WERI-Rb-1 (cell line): ENCODE measurements around the gene IWS1.
A peak's percentile ranks its signal among the peaks of the same experiment; 100 is the strongest.

Experiments used
- DNase-seq: peaks from one replicate; pipeline ENCODE4 v3.0.0-alpha.2; 2020
- H3K27ac ChIP-seq: fragments of 250-450 bp; sonication (Bioruptor Pico); 2 replicates; pipeline ENCODE4 v1.5.1; 2020; ENCODE audit warnings: mild to moderate bottlenecking, moderate library complexity
- H3K27me3 ChIP-seq: fragments of 250-450 bp; sonication (Bioruptor Pico); 2 replicates; pipeline ENCODE4 v1.5.1; 2021; ENCODE audit warnings: mild to moderate bottlenecking, low read depth, moderate library complexity; ENCODE audit not compliant: insufficient read depth, severe bottlenecking
- H3K36me3 ChIP-seq: fragments of 250-450 bp; sonication (Bioruptor Pico); 2 replicates; pipeline ENCODE4 v1.5.1; 2020; ENCODE audit warnings: mild to moderate bottlenecking, moderate library complexity
- H3K4me3 ChIP-seq: 2 replicates; pipeline ENCODE4 v1.5.1; 2011; ENCODE audit warnings: low read depth, mild to moderate bottlenecking, control low read depth, low read length
- H3K9me3 ChIP-seq: fragments of 250-450 bp; sonication (Bioruptor Pico); 2 replicates; pipeline ENCODE4 v1.5.1; 2021; ENCODE audit warnings: mild to moderate bottlenecking, moderate library complexity; ENCODE audit not compliant: severe bottlenecking
- CTCF ChIP-seq: IDR thresholded peaks from 2 replicates; pipeline ENCODE4 v1.5.1; 2011; ENCODE audit warnings: low read depth, mild to moderate bottlenecking, control low read depth, inconsistent platforms, low read length

Gene IWS1

DNA sequence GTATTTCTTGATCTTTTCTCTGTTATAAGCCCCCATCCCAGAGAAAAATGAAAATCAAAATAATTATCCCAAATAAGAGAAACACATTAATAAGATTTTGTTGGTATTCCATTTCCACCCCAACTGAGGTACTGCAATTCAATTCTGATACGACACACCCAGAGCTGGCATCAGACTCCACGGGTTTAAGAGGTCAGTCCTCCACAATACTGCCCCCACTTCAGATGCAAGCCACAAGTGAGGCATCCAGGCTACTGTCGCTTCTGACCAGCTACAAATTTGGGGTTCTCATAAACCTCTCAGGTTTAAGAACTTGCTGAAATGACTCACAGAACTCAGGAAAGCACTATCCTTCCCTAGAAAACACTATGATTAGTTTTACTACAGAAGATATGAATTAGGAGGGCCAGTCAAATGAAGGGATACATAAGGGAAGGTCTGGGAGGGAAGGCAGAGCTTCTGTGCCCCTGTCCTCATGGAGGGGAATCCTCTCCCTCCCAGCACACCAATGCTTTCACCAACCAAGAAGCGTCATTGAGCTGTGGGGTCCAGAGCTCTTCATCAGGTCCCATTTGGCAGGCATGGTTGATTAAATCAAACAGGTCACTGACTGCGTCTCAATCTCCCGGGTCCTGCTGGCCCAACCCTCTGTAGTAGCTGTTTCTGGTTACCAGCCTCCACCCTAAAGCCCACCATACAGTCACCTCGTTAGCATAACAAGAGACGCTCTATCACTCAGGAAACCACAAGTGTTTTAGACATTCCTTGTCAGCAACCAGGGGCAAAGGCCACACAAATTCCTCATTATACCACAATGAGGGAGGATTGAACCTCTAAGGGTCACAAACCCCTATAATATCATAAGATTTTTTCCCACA, 46.2 kb downstream of the IWS1 start:
- Histone ChIP-seq H3K27me3 (no peaks in the 10 kb centered on the region), H3K4me3 (no peak overlapping the region), H3K9me3 (no peaks in the 10 kb centered on the region), H3K36me3 (peaks cover 46% of the 10 kb centered on the region), H3K27ac (no peak overlapping the region)
- no peak for TF ChIP-seq CTCF
- no peak for DNase-seq

DNA sequence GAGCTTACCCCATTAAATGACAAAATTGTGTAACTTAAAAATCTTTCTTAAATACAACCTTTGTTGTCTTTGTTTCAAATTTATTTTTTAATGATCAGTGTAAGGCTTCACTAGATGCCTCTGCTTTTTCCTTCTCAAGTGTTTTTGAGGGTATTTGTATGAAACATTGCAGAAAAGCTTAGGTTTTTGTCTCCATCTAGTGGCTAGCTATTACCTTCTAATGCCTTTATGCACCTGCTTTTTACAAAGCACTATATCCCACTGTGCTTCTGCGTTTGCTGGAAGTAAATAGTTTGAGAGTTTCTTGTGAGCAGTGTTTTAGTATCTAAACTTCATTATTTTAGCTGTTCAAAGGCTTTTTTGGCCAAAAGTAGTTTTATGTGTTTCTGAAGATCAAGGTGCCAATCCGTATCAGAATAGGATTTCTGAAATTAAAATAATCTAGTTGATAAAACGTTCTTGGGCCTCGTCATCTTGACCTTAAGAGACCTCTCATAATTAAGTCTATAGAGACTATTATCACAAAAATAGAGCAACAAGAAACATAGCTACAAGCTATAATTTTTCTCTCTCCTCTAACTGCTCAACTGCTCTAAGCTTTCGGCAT, 47.0 kb downstream of the IWS1 start:
- TF ChIP-seq CTCF: peak; percentile 61
- Histone ChIP-seq H3K27ac (no peak overlapping the region), H3K27me3 (no peaks in the 10 kb centered on the region), H3K4me3 (no peak overlapping the region), H3K36me3 (peaks cover 38% of the 10 kb centered on the region), H3K9me3 (no peaks in the 10 kb centered on the region)
- no peak for DNase-seq

DNA sequence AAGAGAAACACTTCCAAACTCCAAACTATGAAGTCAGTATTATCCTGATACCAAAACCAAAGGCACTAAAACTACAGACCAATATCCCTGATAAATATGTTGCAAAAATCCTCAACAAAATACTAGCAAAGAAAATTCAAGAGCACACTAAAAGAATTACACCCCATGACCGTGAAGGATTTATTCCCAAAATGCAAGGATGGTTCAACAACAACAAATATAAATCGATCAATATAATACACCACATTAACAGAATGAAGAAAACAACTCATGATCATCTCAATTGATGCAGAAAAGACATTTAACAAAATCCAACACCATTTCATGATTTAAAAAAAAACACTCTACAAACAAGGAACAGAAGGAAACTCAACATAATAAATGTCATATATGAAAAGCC, 50.5 kb downstream of the IWS1 start:
- DNase-seq: no peak
- Histone ChIP-seq H3K27me3 (no peaks in the 10 kb centered on the region), H3K9me3 (no peaks in the 10 kb centered on the region), H3K27ac (no peak overlapping the region), H3K36me3 (peaks cover 7% of the 10 kb centered on the region), H3K4me3 (no peak overlapping the region)
- TF ChIP-seq CTCF: no peak

DNA sequence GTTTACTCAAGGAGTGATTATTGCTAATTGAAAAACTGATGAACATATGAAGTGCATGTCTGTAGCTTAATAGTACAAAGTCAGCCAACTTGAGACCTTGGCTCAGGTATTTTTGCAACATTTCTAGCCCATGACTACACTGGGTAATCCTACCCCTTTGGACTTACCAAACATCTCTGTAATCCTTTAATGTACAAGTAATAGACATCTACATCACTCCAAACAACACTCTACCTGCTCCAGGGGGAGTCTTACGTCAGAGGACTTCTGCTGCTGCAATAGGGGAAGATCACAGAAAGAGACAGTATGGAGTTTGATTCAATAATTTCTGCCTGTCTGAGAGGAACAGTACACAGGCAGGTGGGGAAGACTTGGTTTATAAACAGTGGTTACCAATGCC, 54.0 kb downstream of the IWS1 start:
- peaks cover 7% of the 10 kb centered on the region; the same call in 1 of the 2 replicates for H3K36me3 ChIP-seq
- H3K9me3 ChIP-seq: no peaks in the 10 kb centered on the region
- H3K27me3 ChIP-seq: no peaks in the 10 kb centered on the region
- no peak overlapping the region for H3K27ac ChIP-seq
- no peak for DNase-seq
- no peak for TF ChIP-seq CTCF
- no peak overlapping the region for H3K4me3 ChIP-seq

GRCh38 chr2:127471286-127471988, 54.9 kb downstream of the IWS1 start:
- TF ChIP-seq CTCF: no peak
- Histone ChIP-seq H3K9me3 (no peaks in the 10 kb centered on the region), H3K27ac (no peak overlapping the region), H3K27me3 (no peaks in the 10 kb centered on the region), H3K36me3 (peaks cover 7% of the 10 kb centered on the region; the same call in 1 of the 2 replicates), H3K4me3 (no peak overlapping the region)
- no peak for DNase-seq
